Measurements from ENCODE around the gene PPT2.

The PPT2 gene
- long read RNA-seq, transcript PPT2-244 (9 exons, 2,053 nt): major isoform, 37 of 53 reads
- long read RNA-seq, transcript PPT2-246 (9 exons, 1,945 nt): minor isoform, 10 of 53 reads
- long read RNA-seq, partial matches to known transcripts: 2 of 53 reads
- long read RNA-seq, other reads (novel, unspliced or antisense): 2 of 53 reads

DNA sequence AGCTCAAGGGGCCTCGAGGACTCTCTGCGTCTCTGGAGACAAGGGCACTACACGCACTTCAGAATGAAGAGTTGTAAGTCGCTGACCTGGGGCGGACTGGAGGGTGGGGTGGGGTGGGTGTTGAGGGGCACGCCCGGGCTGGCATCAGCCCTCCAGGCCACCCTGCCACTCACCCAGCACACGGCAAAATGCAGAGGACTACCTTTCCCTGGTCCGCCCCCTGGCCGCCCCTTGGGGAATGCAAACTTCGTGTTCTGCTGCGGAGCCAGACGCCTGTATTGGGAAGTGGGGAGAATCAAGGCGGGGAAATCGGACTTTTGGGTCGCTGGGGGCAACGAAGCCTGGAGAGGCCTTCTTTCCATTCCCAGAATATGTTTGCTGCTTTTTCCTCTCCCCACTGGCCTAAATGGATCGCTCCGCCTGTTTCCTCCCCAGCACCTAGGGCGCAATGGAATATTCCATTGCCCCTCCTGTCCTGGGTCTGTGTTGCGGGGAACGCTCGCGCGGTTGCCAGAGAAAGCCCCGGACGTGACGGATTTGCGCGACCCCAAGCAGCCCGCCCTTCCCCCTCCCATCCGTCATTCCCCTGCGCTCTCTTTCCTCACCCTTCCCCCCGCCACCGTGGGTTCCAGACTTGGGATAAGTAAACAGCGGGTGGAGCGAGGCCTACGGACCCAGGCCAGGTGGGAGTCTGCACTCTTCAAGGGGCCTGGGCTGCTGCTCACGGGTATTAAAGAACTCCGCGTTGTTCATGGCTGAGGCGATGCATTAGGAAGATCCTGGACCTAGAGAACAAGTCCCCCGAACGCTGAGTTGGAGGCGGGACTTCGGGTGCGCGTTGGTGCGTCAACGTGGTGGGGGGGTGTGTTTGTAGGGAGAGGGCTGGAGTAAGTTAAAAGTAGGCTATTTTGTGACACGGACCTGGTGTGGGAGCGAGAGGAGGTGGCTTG, at the start of gene PPT2:
Gene PPT2 (plus strand): TSS at position 578 of the 950 bp plus-strand sequence. CDS start 454 bp downstream, outside the sequence.
- Histone ChIP-seq H3K27me3 (ENCODE audit: insufficient read depth, poor library complexity, severe bottlenecking) (peaks cover 32% of the 10 kb centered on the region), H3K27ac (replicated peaks) (no peak within 1 kb of the TSS; the same call in 1 of the 2 replicates), H3K4me3 (replicated peaks; ENCODE audit: insufficient read depth, low read length) (peak within 1 kb of the TSS; percentile 66)
- TF ChIP-seq, protein P1, sequence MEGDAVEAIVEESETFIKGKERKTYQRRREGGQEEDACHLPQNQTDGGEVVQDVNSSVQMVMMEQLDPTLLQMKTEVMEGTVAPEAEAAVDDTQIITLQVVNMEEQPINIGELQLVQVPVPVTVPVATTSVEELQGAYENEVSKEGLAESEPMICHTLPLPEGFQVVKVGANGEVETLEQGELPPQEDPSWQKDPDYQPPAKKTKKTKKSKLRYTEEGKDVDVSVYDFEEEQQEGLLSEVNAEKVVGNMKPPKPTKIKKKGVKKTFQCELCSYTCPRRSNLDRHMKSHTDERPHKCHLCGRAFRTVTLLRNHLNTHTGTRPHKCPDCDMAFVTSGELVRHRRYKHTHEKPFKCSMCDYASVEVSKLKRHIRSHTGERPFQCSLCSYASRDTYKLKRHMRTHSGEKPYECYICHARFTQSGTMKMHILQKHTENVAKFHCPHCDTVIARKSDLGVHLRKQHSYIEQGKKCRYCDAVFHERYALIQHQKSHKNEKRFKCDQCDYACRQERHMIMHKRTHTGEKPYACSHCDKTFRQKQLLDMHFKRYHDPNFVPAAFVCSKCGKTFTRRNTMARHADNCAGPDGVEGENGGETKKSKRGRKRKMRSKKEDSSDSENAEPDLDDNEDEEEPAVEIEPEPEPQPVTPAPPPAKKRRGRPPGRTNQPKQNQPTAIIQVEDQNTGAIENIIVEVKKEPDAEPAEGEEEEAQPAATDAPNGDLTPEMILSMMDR (IDR thresholded peaks at IDR 0.05; ENCODE audit: insufficient read depth, low read length): no peak
- TF ChIP-seq POLR2AphosphoS5 (IDR thresholded peaks at IDR 0.05; ENCODE audit: low read depth) (no peak), GABPA (IDR thresholded peaks at IDR 0.05; ENCODE audit: low read depth) (no peak), SPI1 (IDR thresholded peaks at IDR 0.05; ENCODE audit: borderline replicate concordance, low read depth) (no peak)
- TF ChIP-seq, protein P2, sequence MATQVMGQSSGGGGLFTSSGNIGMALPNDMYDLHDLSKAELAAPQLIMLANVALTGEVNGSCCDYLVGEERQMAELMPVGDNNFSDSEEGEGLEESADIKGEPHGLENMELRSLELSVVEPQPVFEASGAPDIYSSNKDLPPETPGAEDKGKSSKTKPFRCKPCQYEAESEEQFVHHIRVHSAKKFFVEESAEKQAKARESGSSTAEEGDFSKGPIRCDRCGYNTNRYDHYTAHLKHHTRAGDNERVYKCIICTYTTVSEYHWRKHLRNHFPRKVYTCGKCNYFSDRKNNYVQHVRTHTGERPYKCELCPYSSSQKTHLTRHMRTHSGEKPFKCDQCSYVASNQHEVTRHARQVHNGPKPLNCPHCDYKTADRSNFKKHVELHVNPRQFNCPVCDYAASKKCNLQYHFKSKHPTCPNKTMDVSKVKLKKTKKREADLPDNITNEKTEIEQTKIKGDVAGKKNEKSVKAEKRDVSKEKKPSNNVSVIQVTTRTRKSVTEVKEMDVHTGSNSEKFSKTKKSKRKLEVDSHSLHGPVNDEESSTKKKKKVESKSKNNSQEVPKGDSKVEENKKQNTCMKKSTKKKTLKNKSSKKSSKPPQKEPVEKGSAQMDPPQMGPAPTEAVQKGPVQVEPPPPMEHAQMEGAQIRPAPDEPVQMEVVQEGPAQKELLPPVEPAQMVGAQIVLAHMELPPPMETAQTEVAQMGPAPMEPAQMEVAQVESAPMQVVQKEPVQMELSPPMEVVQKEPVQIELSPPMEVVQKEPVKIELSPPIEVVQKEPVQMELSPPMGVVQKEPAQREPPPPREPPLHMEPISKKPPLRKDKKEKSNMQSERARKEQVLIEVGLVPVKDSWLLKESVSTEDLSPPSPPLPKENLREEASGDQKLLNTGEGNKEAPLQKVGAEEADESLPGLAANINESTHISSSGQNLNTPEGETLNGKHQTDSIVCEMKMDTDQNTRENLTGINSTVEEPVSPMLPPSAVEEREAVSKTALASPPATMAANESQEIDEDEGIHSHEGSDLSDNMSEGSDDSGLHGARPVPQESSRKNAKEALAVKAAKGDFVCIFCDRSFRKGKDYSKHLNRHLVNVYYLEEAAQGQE (IDR thresholded peaks at IDR 0.05; ENCODE audit: insufficient replicate concordance, low read depth): no peak
- peak; percentile 39 to 62 for DNase-seq (ENCODE audit: low read depth in 1 of 2, low spot score in 1 of 2)

DNA sequence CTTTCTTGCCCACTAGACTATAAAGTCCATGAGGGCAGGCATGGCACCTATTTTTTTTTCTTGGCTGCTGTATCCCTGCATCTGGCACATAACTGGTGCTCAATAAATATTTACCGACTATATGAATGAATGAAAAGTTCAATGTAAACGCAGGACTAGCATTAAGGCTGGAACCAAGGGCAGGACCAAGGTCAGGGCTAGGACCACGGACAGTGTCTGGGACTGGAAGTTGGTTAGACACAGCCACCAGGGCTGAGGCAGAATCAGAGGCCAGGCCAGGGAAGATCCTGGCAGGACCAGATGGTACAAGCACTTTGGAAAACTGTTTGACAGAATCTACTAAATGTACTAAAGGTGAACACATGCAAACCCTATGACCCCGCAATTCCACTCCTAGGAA, 48.5 kb upstream of the PPT2 start:
- TF ChIP-seq SPI1 (IDR thresholded peaks at IDR 0.05; ENCODE audit: borderline replicate concordance, low read depth): no peak
- TF ChIP-seq, protein P2 (IDR thresholded peaks at IDR 0.05; ENCODE audit: insufficient replicate concordance, low read depth): peak; percentile 92
- no peak for TF ChIP-seq GABPA (IDR thresholded peaks at IDR 0.05; ENCODE audit: low read depth)
- TF ChIP-seq, protein P1 (IDR thresholded peaks at IDR 0.05; ENCODE audit: insufficient read depth, low read length): no peak
- no peak for TF ChIP-seq POLR2AphosphoS5 (IDR thresholded peaks at IDR 0.05; ENCODE audit: low read depth)
- Histone ChIP-seq H3K4me3 (replicated peaks; ENCODE audit: insufficient read depth, low read length) (no peak overlapping the region), H3K27ac (replicated peaks) (no peak overlapping the region), H3K27me3 (ENCODE audit: insufficient read depth, poor library complexity, severe bottlenecking) (peaks cover 11% of the 10 kb centered on the region)
- no peak for DNase-seq (ENCODE audit: low read depth in 1 of 2, low spot score in 1 of 2)

GRCh38 chr6:32107406-32107805, 46.5 kb upstream of the PPT2 start:
- Histone ChIP-seq H3K27ac (replicated peaks) (no peak overlapping the region), H3K4me3 (replicated peaks; ENCODE audit: insufficient read depth, low read length) (no peak overlapping the region), H3K27me3 (ENCODE audit: insufficient read depth, poor library complexity, severe bottlenecking) (peaks cover 11% of the 10 kb centered on the region)
- DNase-seq (ENCODE audit: low read depth in 1 of 2, low spot score in 1 of 2): no peak
- TF ChIP-seq, protein P1 (IDR thresholded peaks at IDR 0.05; ENCODE audit: insufficient read depth, low read length): no peak
- TF ChIP-seq, protein P2 (IDR thresholded peaks at IDR 0.05; ENCODE audit: insufficient replicate concordance, low read depth): no peak
- TF ChIP-seq POLR2AphosphoS5 (IDR thresholded peaks at IDR 0.05; ENCODE audit: low read depth) (no peak), SPI1 (IDR thresholded peaks at IDR 0.05; ENCODE audit: borderline replicate concordance, low read depth) (no peak), GABPA (IDR thresholded peaks at IDR 0.05; ENCODE audit: low read depth) (no peak)
